Naive thymus-derived CD4-positive, alpha-beta T cell (primary cell): ENCODE data around the gene FCGR2B. TPM values are rescaled to one million over a fixed set of nuclear protein-coding genes. Genes with fewer than 3 reads are reported as not detected.
"Not testable (repeated sequence)": the region's sequence is repeated elsewhere in the genome, so short reads cannot be mapped to it uniquely, and the experiment has no call there.

Experiments
- ATAC-seq: fragments of 150-1000 bp; cut with Tn5 transposase; 2 replicates; pipeline ENCODE4 v1.10.0; 2021; ENCODE audit warnings: mild to moderate bottlenecking, moderate library complexity
- CTCF ChIA-PET: fragments of 350-600 bp; sonication (Branson Sonifier 250); formaldehyde crosslinking; loops from one replicate; lab custom pipeline; 2021; ENCODE audit warnings: antibody characterized with exemption; lab: Charles Lee
- POLR2A ChIA-PET: fragments of 350-600 bp; sonication (Branson Sonifier 250); formaldehyde crosslinking; loops from one replicate; lab custom pipeline; 2021; ENCODE audit warnings: antibody characterized with exemption, inconsistent platforms; lab: Charles Lee
- DNase-seq, 9 donors: peaks; one replicate each; pipeline versions ENCODE4 v3.0.0 to v3.0.0-alpha.2; 2020 to 2022; ENCODE audit warnings: mixed read lengths in 1 of 9
- H3K27ac ChIP-seq: one replicate; pipeline ENCODE4 v1.7.0; 2013; ENCODE audit warnings: mild to moderate bottlenecking, low read depth, low read length, moderate library complexity
- H3K27me3 ChIP-seq, 2 donors: one replicate each; pipeline ENCODE4 v1.7.0; 2013; ENCODE audit warnings: low read length in 2 of 2, mild to moderate bottlenecking in 2 of 2, moderate library complexity in 2 of 2; ENCODE audit not compliant: control insufficient read depth in 2 of 2, insufficient read depth in 2 of 2
- H3K36me3 ChIP-seq, 3 experiments: 1 replicate in 2 of 3; 2 replicates in 1 of 3; pipeline ENCODE4 v1.7.0; 2013; ENCODE audit warnings: low read length in 3 of 3, mild to moderate bottlenecking in 3 of 3, moderate library complexity in 1 of 3; ENCODE audit not compliant: insufficient read depth in 3 of 3, control insufficient read depth in 2 of 3
- H3K4me1 ChIP-seq, 2 donors: one replicate each; pipeline ENCODE4 v1.7.0; 2013; ENCODE audit warnings: low read length in 2 of 2, mild to moderate bottlenecking in 2 of 2, moderate library complexity in 1 of 2; ENCODE audit not compliant: control insufficient read depth in 2 of 2, insufficient read depth in 2 of 2
- H3K4me3 ChIP-seq: 2 replicates; pipeline ENCODE4 v1.7.0; 2013; ENCODE audit warnings: mild to moderate bottlenecking, low read length
- H3K9me3 ChIP-seq, 3 experiments: 1 replicate in 2 of 3; 2 replicates in 1 of 3; pipeline ENCODE4 v1.7.0; 2013; ENCODE audit warnings: low read length in 3 of 3; ENCODE audit not compliant: control insufficient read depth in 2 of 3
- H3K27ac Mint-ChIP-seq, 9 donors: one replicate each; pipeline ENCODE4 v1.8.0; 2020 to 2022; ENCODE audit warnings: mixed read lengths in 9 of 9, mild to moderate bottlenecking in 8 of 9, moderate library complexity in 5 of 9, inconsistent platforms in 2 of 9
- H3K27me3 Mint-ChIP-seq, 5 donors: one replicate each; pipeline ENCODE4 v1.8.0; 2021 to 2022; ENCODE audit warnings: mixed read lengths in 5 of 5, mild to moderate bottlenecking in 1 of 5
- H3K36me3 Mint-ChIP-seq, 5 donors: one replicate each; pipeline ENCODE4 v1.8.0; 2020 to 2022; ENCODE audit warnings: mixed read lengths in 5 of 5, mild to moderate bottlenecking in 3 of 5, inconsistent platforms in 1 of 5
- H3K4me1 Mint-ChIP-seq, 7 donors: one replicate each; pipeline ENCODE4 v1.8.0; 2020 to 2022; ENCODE audit warnings: mixed read lengths in 7 of 7, mild to moderate bottlenecking in 3 of 7, inconsistent platforms in 1 of 7
- H3K4me3 Mint-ChIP-seq, 10 donors: one replicate each; pipeline ENCODE4 v1.8.0; 2020 to 2022; ENCODE audit warnings: mild to moderate bottlenecking in 10 of 10, mixed read lengths in 10 of 10, moderate library complexity in 6 of 10, inconsistent platforms in 2 of 10
- H3K9me3 Mint-ChIP-seq, 11 donors: one replicate each; pipeline ENCODE4 v1.8.0; 2020 to 2022; ENCODE audit warnings: mixed read lengths in 11 of 11, mild to moderate bottlenecking in 4 of 11, inconsistent platforms in 1 of 11, moderate library complexity in 1 of 11
- intact Hi-C, 2 donors: fragments of 100-400 bp; cut with micrococcal nuclease; formaldehyde crosslinking; loops; one replicate each; pipeline ENCODE4 v1.15.1; 2023
- polyA plus RNA-seq, 2 donors: library from polyadenylated mRNA; unstranded; fragments of 300-500 nt; fragmentation: Illumina TruSeq; gene quantifications; one replicate each; pipeline ENCODE4 v1.2.3, GENCODE V29; 2021
- total RNA-seq, 6 experiments: library from RNA in 5 of 6; stranded (reverse) in 5 of 6; gene quantifications; 1 replicate in 5 of 6; 2 replicates in 1 of 6; pipeline ENCODE4 v1.2.3 and lab custom pipeline; 2021 to 2026

Gene FCGR2B
- total and polyA plus RNA-seq, 7 experiments from 2014 or later: 0.24 to 13.9 (median 2.2) TPM; not detected in 2

GRCh38 chr1:161721738-161722343, 58.9 kb downstream of the FCGR2B start:
- Histone ChIP-seq H3K4me3 (no peak overlapping the region), H3K27me3 (no peaks in the 10 kb centered on the region), H3K27ac (no peak overlapping the region), H3K4me1 (no peaks in the 10 kb centered on the region), H3K9me3 (no peaks in the 10 kb centered on the region), H3K36me3 (no peaks in the 10 kb centered on the region)
- peak overlapping the region in 1 of 10 donors; percentile 65 for H3K4me3 Mint-ChIP-seq
- H3K36me3 Mint-ChIP-seq: no peaks in the 10 kb centered on the region
- no peak for DNase-seq
- ATAC-seq: peak; percentile 57
- ChIA-PET POLR2A (interaction anchor here (0.6 kb wide), 1 partner anchor 157 kb away, joined by 7 read pairs; no protein-coding TSS in a partner anchor), CTCF (no interaction called here)
- H3K27me3 Mint-ChIP-seq: peaks cover 0 to 78% (median 0%) of the 10 kb centered on the region in 5 donors
- H3K27ac Mint-ChIP-seq: no peak overlapping the region
- no peaks in the 10 kb centered on the region for H3K9me3 Mint-ChIP-seq
- intact Hi-C loops: loop anchor here in 1 of 2 donors (10.0 kb wide), 1 partner anchor 1797 kb away; the partner anchor contains the start of gene TAGLN2
- H3K4me1 Mint-ChIP-seq: peaks cover 13 to 25% (median 18%) of the 10 kb centered on the region in 7 donors

GRCh38 chr1:161722406-161722805, 59.5 kb downstream of the FCGR2B start:
- no peaks in the 10 kb centered on the region for H3K9me3 ChIP-seq
- POLR2A ChIA-PET: interaction anchor here (0.6 kb wide), 1 partner anchor 157 kb away, joined by 7 read pairs; no protein-coding TSS in a partner anchor
- Mint-ChIP-seq H3K9me3 (no peaks in the 10 kb centered on the region), H3K36me3 (no peaks in the 10 kb centered on the region), H3K27me3 (peaks cover 0 to 72% (median 0%) of the 10 kb centered on the region in 5 donors), H3K4me1 (peaks cover 9 to 25% (median 19%) of the 10 kb centered on the region in 7 donors), H3K27ac (no peak overlapping the region), H3K4me3 (no peak overlapping the region)
- no peak for DNase-seq
- intact Hi-C loops: loop anchor here in 1 of 2 donors (10.0 kb wide), 1 partner anchor 1798 kb away; the partner anchor contains the start of gene TAGLN2
- no peaks in the 10 kb centered on the region for H3K27me3 ChIP-seq
- CTCF ChIA-PET: interaction anchor here (1.0 kb wide), 1 partner anchor 235 kb away, joined by 3 read pairs; no protein-coding TSS in a partner anchor
- H3K4me1 ChIP-seq: peaks cover 0 to 3% of the 10 kb centered on the region in 2 donors
- H3K4me3 ChIP-seq: no peak overlapping the region
- H3K27ac ChIP-seq: no peak overlapping the region
- no peak for ATAC-seq
- H3K36me3 ChIP-seq: no peaks in the 10 kb centered on the region

- Histone ChIP-seq H3K4me1 (peaks cover 5 to 11% of the 10 kb centered on the region in 2 donors), H3K36me3 (no peaks in the 10 kb centered on the region), H3K9me3 (no peaks in the 10 kb centered on the region), H3K27ac (no peak overlapping the region), H3K4me3 (no peak overlapping the region), H3K27me3 (no peaks in the 10 kb centered on the region)
- ChIA-PET POLR2A (interaction anchor here (0.6 kb wide), 1 partner anchor 47 kb away, joined by 3 read pairs; no protein-coding TSS in a partner anchor), CTCF (interaction anchor here (1.0 kb wide), 1 partner anchor 236 kb away, joined by 3 read pairs; no protein-coding TSS in a partner anchor)
- Mint-ChIP-seq H3K4me3 (peak overlapping the region in 2 of 10 donors; percentile 33 to 34), H3K9me3 (peaks cover 0 to 2% (median 0%) of the 10 kb centered on the region in 11 donors), H3K4me1 (peaks cover 14 to 35% (median 29%) of the 10 kb centered on the region in 7 donors), H3K27ac (no peak overlapping the region), H3K27me3 (peaks cover 0 to 76% (median 0%) of the 10 kb centered on the region in 5 donors), H3K36me3 (no peaks in the 10 kb centered on the region)
- no peak for ATAC-seq
- no peak for DNase-seq
- intact Hi-C loops: loop anchor here in 1 of 2 donors (10.0 kb wide), 1 partner anchor 1799 kb away; the partner anchor contains the start of gene TAGLN2
These were observed 60.7 kb downstream of the FCGR2B start for GRCh38 chr1:161723459-161724141.

GRCh38 chr1:161725258-161725907, 62.4 kb downstream of the FCGR2B start:
- peaks cover 0 to 75% (median 0%) of the 10 kb centered on the region in 5 donors for H3K27me3 Mint-ChIP-seq
- CTCF ChIA-PET: interaction anchor here (0.7 to 2.7 kb wide), 4 partner anchors 13 to 506 kb away, joined by 3 to 36 read pairs (median 4); partner anchors contain the start of gene DUSP12
- ATAC-seq: not testable (repeated sequence)

GRCh38 chr1:161725908-161726472, 63.0 kb downstream of the FCGR2B start:
- CTCF ChIA-PET: interaction anchor here (0.7 to 2.7 kb wide), 7 partner anchors 12 to 337 kb away, joined by 3 to 36 read pairs (median 4); partner anchors contain the start of genes DUSP12 and OLFML2B
- Mint-ChIP-seq H3K27me3 (peaks cover 0 to 76% (median 0%) of the 10 kb centered on the region in 5 donors), H3K4me1 (peaks cover 22 to 49% (median 35%) of the 10 kb centered on the region in 7 donors), H3K4me3 (peak overlapping the region; percentile 89 to 100 (median 99)), H3K27ac (peak overlapping the region; percentile 38 to 94 (median 72)), H3K9me3 (peaks cover 0 to 2% (median 0%) of the 10 kb centered on the region in 11 donors), H3K36me3 (peaks cover 0 to 3% (median 0%) of the 10 kb centered on the region in 5 donors)
- POLR2A ChIA-PET: interaction anchor here (0.8 to 5.3 kb wide), 12 partner anchors 10 to 1596 kb away, joined by 3 to 60 read pairs (median 6); partner anchors contain the start of genes DUSP12 and NUF2
- peaks cover 11 to 16% of the 10 kb centered on the region in 2 donors for H3K4me1 ChIP-seq
- H3K27me3 ChIP-seq: no peaks in the 10 kb centered on the region
- ATAC-seq (peak; percentile 36), DNase-seq (peak; percentile 19 to 54 (median 46))
- intact Hi-C loops: loop anchor here (1.0 to 10.0 kb wide), 10 partner anchors 15 to 1801 kb away; partner anchors contain the start of genes DUSP12 (in 2 of the 2), ATF6 (in 1 of the 2), TAGLN2 (in 1 of the 2) and TOMM40L (in 1 of the 2)
- peak overlapping the region; percentile 93 for H3K4me3 ChIP-seq
- no peaks in the 10 kb centered on the region for H3K9me3 ChIP-seq
- no peaks in the 10 kb centered on the region for H3K36me3 ChIP-seq
- H3K27ac ChIP-seq: peak overlapping the region; percentile 50

More at GRCh38 chr1:161725258-161725907, 62.4 kb downstream of the FCGR2B start:
- Histone ChIP-seq H3K4me3 (peak overlapping the region; percentile 93), H3K4me1 (peaks cover 11 to 13% of the 10 kb centered on the region in 2 donors)
- not testable (repeated sequence) for H3K36me3 Mint-ChIP-seq, H3K27me3 ChIP-seq, H3K36me3 ChIP-seq, DNase-seq, H3K27ac ChIP-seq, H3K9me3 Mint-ChIP-seq, H3K9me3 ChIP-seq
- intact Hi-C loops: loop anchor here (5.0 to 10.0 kb wide), 4 partner anchors 43 to 1801 kb away; partner anchors contain the start of genes TAGLN2 (in 1 of the 2) and TOMM40L (in 1 of the 2)
- H3K4me1 Mint-ChIP-seq: peaks cover 22 to 47% (median 33%) of the 10 kb centered on the region in 7 donors
- POLR2A ChIA-PET: interaction anchor here (0.8 to 5.3 kb wide), 9 partner anchors 9 to 1597 kb away, joined by 3 to 60 read pairs (median 9); partner anchors contain the start of genes DUSP12 and NUF2
- peak overlapping the region; percentile 89 to 100 (median 99) for H3K4me3 Mint-ChIP-seq
- H3K27ac Mint-ChIP-seq: peak overlapping the region in 5 of 9 donors; percentile 67 to 94 (median 77)
